HG02870 (cell line): ENCODE measurements around the gene GRIP1.
"Not testable (repeated sequence)": the region's sequence is repeated elsewhere in the genome, so short reads cannot be mapped to it uniquely, and the experiment has no call there.

Experiments
- ATAC-seq: cut with Tn5 transposase; IDR thresholded peaks from one replicate; pipeline ENCODE4 v1.9.1; 2021; ENCODE audit warnings: mild to moderate bottlenecking, moderate library complexity; ENCODE audit not compliant: unreplicated experiment

The GRIP1 gene

DNA sequence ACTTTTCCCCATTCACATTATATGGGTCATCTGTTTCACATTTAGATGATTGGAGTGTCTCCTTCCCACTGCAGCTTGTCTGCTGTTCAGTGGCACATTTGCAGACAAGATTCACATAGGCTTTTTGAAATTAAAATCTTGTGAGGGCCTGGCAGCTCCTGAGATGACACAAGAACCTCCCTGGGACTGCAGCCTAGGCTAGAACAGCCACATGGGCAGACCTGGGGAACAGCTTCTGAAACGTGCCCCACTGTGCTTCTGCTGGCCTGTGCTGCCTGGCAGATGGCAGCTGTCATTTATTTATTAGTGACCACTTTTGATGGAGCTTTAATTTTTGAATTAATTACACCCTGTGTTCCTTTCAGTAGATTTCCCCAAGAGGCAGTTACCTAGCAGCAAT lies 137.4 kb downstream of the GRIP1 start:
- ATAC-seq, result no peak

DNA sequence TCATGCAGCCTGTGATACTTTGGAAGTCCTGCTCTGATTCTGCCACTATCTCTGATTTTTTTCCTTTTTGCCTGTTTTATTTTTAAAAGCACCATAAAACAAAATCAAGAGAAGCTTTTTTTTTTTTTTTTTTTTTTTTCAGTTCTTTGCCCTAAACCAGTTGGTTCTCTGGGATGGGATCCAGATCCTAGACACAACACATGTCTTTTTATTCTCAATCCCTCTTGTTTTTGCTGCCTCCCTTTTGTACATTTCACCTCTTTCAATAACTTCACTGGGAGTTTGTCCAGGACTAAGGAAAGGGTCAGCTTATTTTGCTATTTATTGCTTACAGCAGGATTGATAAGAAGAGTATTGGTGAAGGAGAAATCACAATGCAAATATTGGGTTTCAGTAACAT lies 139.4 kb downstream of the GRIP1 start:
- ATAC-seq, result no peak

DNA sequence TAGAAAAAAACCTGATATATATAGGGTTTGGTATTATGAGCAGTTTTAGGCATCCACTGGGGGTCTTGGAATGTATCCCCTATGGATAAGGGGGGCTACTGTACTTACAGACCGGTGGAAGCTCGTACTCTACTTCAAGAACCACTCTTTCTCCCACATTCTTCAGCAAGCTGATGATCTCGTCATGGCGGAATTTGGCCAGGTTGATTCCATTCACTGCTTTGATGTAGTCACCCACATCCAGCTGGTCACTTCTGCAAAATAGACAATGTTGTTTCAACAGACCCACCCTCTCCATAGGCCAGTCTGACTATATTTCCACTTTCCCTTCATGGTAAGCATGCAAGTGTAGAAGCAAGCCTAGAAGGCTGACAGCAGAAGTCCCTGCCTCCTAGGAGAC lies 139.9 kb downstream of the GRIP1 start:
- ATAC-seq, result no peak

DNA sequence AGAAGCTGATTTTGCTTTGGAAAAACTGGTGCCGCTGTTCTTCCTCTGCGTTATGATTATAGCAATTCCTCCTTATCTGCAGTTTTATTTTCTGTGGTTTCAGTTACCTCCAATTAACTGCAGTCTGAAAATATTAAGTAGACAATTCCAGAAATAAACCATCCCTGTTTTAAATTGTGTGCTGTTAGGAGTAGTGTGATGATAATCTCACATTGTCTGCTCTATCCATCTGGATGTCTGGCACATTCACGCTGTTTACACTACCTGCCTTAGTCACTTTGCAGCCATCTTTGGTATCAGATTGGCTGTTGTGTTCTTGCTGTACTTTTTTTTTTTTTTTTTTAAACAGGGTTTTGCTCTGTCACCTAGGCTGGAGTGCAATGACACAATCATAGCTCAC lies 141.0 kb downstream of the GRIP1 start:
- ATAC-seq, result no peak

DNA sequence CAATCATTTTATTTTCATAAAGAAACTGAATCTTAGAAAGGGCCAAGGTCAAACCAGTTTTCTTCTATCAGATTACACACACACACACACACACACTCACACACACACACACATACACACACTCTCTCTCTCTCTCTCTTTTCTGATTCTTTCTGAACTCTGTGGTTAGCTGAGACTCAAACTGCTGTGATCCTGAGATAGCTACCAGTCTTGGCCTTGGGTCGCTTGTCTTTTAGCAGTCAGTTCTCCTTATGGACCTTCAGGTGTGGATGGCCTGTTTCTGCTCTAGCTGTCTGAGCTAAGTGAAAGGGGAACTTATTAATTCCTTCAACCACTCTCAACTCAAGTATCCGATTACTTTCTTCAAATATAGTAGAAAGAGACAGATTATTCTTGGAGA lies 145.1 kb downstream of the GRIP1 start:
- ATAC-seq, result peak; percentile 44

DNA sequence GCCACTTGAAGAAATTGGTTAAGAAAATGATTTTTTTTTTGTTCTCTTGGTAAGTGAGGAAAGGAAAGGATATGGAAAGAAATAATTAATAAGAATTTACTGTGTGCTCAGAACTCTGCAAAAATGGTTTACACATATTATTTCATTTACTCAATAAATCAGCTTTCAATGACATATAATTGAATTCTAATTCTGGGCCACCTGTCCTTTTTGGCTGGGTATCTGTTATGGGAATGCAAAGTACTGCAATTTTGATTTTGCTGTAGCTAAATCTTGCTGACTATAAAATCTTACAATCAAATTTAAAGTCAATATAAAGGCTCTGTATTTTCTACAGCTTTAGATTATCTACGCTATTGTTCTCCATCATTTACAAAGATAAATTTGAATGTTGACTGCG lies 147.1 kb downstream of the GRIP1 start:
- no peak for ATAC-seq

DNA sequence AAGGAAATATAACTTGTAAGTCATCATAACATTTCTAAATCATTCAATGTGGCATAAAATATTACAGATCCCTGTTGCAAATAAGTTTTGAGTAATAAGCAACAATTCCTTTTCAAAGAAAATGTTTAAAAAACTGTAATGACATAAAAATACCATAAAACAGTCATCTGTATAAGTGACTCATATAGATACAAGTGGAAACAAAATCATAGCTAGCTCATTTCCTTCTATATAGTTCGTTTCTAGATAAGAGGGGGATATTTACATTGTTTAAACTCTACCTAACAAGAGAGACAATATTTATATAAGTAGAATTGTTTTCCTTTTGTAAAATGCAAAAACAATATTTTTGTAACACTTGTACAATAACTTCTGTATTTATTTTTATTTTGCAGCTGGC lies 148.9 kb downstream of the GRIP1 start:
- ATAC-seq, result no peak

DNA sequence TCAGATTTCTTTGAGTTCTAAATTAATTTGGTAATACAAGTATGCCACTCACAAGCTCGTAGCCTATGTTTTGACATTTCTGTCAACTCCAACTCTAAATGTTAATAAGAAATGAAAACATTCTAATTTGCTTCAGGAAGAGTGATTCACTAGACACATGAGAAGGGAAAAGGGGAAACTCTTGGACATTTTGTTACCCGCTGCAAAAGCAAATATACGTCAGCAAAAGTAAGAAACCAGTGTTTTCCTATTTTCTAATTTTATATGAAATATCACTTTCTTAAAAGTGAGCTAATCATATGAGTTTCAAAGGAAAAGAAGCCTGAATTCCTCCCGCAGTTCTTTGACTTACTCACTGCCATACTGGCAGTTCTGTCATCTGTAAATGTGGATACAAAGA lies 162.3 kb downstream of the GRIP1 start:
- no peak for ATAC-seq

DNA sequence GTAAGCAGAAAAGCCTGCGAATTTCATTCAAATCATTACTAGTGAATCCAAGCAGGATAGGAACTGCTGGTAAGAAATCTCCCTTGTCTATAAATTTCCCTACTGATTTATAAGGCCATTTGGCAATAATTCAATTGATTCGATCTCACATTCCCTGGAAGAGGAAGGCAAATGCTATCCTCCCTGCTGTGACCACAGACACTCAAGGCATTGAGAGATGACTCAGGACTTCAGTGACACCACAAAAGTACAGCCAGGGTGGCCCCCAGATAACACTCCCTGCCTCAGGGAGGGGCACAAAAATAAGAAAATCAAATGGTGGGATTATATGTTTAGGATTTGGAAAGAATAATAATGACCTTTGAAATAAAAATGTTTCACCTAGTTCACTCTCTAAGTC lies 162.7 kb downstream of the GRIP1 start:
- no peak for ATAC-seq

DNA sequence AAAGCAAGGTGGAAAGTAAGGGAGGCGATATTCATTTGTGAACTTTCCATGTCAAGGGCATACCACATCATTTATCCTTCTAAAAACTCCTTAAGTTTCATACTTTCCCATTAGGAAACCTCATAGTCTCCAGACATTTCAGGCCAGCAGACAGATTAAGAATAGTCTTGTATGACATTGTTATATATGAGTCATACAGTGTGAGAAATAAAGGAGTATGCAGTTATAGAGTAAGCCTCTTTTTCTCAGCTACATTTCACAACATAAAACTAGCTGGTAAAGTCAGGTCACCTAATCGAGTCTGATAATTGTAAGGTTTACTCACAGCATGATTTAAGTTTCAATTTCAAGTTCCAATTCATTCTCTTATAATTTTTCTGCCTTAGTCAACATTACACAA lies 164.3 kb downstream of the GRIP1 start:
- no peak for ATAC-seq

DNA sequence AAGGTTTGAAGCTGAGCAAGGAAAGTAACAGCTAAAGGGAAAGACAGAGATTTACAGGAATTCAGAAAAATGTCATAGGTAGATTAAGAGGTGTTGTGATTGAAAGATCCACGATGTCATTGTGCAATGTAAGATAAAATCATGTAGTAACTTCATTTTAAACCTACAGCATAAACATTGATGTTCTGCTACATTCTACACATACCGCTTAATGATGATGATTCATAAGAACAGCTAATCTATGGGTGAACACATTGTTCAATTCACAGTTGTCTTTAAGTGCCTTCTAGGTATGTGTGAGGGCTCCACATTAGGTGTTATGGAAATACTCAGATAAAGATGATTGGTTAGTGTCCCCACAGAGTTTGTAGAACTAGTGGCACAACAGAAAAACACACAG lies 170.9 kb downstream of the GRIP1 start:
- no peak for ATAC-seq

DNA sequence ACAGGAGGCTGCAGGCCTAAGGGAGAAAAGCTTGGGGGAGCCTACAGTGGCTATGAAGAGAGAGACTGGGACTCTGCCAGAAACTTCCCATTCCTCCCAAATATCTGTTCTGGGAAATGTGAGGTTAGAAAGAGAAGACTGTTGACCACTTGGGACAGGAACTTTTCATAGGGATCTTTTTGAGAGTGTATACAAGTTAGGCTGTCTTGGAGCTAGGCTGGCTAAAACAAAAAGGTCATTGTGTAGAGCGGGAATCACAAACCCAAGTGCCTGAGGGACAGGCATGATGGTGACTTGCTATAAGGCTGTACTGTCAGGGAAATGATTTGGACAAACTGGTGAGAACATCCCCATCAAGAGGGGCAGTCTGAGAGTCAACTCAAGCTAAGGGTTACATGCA lies 175.1 kb downstream of the GRIP1 start:
- no peak for ATAC-seq

DNA sequence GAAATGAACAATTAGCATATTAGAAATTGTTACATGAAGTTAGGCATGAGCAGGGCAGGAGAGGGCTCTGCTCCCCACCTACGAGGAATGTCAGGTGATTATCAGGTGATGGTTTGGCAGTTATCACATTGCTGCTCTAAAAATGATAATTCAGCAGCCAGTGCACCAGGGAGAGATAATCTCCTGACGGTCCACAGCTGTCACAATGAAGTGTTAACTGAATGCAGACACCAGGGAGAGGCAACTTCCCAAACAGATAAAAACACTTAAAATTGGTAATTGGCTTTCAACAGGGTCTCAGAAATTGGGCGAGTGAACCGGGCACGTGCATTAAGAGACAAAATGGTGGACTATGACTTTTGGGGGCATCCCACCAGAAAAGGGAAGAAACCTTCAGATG lies 176.0 kb downstream of the GRIP1 start:
- ATAC-seq, result no peak

DNA sequence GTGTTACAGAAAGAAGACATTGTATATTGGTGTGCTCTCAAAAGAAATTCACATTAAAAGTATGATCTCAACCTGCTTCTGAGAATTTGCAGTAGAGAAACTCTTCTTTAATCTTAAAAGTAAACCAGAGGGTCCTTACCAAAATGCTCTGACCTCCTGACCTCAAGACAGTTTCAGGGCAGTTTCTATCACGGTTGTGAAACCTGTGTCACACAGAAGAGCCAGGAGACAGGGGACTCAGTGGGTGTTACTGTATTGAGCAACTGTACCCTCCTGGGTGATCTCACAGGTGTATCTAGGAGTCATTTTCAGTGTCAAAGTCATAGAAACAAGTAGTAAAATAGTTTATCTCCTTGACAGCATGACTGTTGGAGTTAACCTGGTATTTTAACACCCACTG lies 178.0 kb downstream of the GRIP1 start:
- ATAC-seq, result peak; percentile 98

DNA sequence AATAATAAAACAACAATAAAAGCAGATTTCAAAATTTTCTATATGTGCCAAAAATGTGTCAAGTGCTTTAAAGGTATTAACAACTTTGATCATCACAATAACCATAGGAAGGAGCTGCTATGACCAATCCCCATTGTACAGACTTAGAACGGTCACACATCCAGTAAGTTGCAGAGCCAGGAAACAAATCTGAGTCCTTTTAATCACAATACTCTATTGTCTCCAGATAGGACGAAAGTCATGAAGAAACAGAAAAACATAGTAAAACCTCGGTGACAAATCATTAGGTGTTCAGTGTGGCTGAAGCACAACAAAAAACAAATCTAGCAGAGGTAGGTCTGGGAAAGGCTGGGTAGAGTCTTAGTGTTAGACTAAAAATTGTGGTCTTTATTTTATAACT lies 178.8 kb downstream of the GRIP1 start:
- ATAC-seq, result no peak

DNA sequence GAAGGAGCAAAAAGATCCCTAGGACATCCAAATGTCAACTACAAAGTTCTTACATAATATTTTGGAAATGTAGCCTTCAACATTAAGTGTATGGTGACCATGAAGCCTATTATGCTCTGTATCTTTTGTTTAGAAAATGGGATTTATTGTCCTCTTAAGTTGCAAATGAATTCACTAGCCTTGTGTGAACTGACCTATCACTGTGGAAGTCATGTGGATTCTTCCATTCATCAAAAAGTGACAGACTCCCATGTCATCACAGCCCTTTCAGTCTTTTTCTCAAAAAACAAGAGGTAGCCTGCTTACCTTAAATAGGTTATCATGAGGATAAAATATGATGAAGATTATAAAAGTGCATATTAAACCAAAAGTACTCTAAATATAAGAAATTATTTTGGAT lies 179.9 kb downstream of the GRIP1 start:
- ATAC-seq, result no peak

DNA sequence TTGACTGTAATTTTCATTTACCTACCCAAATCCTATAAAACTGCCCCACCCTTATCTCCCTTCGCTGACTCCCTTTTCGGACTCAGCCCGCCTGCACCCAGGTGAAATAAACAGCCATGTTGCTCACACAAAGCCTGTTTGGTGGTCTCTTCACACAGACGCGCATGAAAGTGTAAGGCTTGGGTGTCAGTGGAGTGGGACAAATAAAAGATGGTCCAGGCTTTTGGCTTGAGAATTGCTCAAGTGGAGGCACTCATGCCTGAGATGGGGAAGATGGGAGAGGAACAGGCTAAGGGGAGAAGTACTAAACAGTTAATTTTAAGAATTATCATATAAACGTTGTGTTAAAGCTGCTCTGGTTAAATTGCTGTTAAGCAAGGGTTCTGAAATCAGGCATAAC lies 180.8 kb downstream of the GRIP1 start:
- ATAC-seq, result not testable (repeated sequence)

DNA sequence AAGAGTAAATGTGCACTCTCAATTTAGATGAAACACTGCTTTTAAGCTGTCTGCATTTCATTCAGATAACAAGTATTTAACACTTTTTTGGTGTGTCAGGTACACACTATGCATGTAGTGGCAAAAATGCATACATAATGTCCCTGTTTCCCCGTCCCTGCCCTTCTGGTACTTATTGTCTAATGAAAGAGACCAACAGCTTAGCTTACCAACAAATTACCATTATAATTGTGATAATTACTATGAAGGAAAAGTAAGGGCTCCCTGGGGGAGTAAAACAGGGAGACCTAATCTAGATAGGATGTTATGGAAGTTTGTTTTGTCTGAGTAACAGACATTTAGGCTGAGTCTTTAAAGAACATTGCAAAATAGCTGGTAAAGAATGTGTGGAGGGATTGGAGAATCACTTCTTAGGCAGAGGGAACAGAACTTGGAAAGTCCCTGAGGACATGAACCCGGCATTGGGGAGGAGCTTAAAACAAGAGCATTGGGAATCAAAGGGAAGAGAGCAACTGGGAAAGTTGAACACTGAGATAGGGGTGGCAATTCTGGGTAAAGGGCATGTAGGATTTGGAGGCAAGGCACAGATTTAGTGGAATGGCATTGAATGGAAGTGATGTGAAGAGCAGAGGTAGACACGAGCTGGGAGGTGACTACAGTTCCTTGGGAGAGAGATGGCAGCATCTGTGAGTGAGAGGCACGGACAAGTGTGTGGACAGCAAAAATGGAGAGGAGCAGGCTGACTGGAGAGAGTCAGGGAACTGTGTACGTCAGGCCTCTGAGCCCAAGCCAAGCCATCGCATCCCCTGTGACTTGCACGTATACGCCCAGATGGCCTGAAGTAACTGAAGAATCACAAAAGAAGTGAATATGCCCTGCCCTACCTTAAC lies 181.6 kb downstream of the GRIP1 start:
- ATAC-seq, result no peak

DNA sequence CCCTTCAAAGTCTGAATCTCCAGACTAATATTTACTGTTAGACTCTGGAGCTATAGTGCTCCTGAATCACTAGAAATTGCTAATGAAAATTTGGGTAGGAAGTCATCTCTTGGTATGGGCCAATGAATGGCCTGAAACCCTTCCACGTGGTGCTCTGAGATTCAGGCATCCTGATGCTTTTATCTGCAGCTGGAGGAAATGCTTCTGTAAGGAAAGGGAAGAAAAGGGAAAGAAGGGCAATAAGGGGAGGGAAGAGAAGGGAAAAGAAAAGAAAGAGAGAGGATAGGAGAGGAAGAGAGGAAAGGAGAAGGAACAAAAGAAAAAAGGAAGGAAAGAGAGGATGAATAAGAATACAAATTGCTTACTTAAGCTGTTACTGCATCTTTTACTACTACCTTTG lies 182.3 kb downstream of the GRIP1 start:
- ATAC-seq, result no peak

DNA sequence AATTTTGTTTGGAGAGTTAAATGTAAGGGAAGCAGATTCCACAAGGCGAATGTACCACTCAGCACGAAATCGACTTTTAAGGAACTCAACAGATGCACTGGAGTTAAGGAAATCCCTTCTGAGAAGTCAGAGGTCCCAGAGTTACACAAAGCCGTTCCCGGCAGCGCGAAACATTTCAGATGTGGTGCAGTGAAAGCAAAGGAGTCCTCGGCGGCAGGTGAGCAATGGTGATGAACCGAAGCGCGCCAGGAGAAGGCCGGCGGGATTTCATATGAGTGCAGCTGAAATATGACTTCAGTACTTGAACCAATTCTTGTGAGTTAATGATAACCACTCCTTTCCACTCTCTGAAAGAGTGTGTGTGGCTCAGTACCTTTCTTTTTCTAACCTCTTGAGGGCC lies 183.2 kb downstream of the GRIP1 start:
- no peak for ATAC-seq

DNA sequence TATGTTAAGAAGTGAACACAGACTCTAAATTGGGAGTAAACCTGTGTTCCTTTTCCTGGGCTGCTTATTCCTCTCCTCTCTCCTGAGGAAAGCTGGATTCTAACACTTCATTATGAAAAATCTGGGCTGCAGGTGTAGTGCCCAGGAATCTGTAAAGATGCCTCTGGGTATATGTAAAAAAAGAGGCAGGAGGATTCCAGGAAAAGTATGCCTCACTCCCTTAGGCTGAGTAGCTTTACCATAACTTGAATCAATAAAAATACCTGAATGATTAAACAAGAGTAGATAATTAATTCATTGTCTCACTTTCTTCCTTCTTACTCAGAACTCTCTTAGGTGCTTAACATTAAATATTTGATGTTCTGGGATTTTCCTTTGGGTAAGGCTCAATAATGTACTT lies 185.1 kb downstream of the GRIP1 start:
- ATAC-seq, result no peak

DNA sequence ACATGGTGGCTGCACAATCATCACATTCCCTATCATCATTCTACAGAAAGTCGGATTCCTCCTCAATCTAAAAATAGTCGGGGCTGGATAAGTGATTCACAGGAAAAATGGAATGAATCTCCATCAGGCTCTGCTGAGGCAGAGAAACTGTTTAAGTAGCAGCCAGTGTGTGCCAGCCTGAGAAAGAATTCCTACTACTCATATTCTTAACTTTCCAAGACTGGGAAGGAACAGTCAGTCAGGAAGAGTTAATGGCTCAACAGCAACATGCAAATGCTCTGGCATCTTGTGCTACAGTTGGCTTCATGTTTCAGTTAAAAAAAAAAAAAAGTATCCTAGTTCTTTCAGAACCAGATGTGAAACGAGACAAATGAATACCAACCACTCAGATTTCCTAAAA lies 187.0 kb downstream of the GRIP1 start:
- ATAC-seq, result no peak
